Measurements from ENCODE around the gene PTP4A1. TPM values are rescaled to one million over a fixed set of nuclear protein-coding genes. Genes with fewer than 3 reads are reported as not detected.

PTP4A1 gene
- total RNA-seq, 1 experiment from 2014 or later = 71.0 TPM

DNA sequence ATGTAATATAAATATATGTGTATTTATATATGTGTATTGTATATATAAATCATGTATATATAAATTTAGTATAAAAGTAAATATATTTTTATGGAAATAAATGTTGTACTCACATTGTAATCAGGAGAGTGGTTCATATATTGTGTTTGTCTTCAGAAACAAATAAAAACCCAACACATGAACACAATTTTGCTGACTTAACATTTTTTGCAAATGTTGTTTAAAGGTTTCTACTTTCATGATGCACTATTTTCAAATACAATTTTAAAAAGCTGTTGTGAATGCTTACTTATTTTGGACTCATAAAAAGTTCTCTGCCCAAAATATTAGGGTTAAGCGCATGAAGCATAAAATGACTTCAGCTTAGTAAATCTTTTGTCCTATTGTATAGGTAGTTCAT lies 39.3 kb downstream of the PTP4A1 start:
- Histone ChIP-seq H3K9me3 (ENCODE audit: control insufficient read depth, insufficient read depth, low read depth, low read length) (no peaks in the 10 kb centered on the region), H3K36me3 (ENCODE audit: control insufficient read depth, insufficient read depth, low read length) (no peaks in the 10 kb centered on the region), H3K27me3 (ENCODE audit: control insufficient read depth, insufficient read depth, low read length) (no peaks in the 10 kb centered on the region; the same call in 1 of the 2 replicates), H3K27ac (ENCODE audit: low read length) (no peak overlapping the region), H3K4me3 (ENCODE audit: low read depth in 2 of 2, low read length in 2 of 2) (no peak overlapping the region), H3K4me1 (ENCODE audit: control insufficient read depth, insufficient read depth, low read length) (no peaks in the 10 kb centered on the region)
- DNase-seq (ENCODE audit: low read depth, low spot score) = no peak
- no TSS peak for BruUV-seq (replicated peaks)
- in situ Hi-C loops (cut with HindIII; ENCODE audit: low pct_unique_long_range_greater_than_20kb, low sequenced_read_pairs) (no loop called here), intact Hi-C loops (cut with micrococcal nuclease; ENCODE audit: unreplicated experiment) (no loop called here)
- CTCF ChIA-PET = interaction anchor here (1.1 kb wide), 1 partner anchor 13 kb away, joined by 3 read pairs; no protein-coding TSS in a partner anchor
- no peak for ATAC-seq
- TF ChIP-seq, protein P1, sequence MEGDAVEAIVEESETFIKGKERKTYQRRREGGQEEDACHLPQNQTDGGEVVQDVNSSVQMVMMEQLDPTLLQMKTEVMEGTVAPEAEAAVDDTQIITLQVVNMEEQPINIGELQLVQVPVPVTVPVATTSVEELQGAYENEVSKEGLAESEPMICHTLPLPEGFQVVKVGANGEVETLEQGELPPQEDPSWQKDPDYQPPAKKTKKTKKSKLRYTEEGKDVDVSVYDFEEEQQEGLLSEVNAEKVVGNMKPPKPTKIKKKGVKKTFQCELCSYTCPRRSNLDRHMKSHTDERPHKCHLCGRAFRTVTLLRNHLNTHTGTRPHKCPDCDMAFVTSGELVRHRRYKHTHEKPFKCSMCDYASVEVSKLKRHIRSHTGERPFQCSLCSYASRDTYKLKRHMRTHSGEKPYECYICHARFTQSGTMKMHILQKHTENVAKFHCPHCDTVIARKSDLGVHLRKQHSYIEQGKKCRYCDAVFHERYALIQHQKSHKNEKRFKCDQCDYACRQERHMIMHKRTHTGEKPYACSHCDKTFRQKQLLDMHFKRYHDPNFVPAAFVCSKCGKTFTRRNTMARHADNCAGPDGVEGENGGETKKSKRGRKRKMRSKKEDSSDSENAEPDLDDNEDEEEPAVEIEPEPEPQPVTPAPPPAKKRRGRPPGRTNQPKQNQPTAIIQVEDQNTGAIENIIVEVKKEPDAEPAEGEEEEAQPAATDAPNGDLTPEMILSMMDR (IDR thresholded peaks at IDR 0.05) = no peak
- TF ChIP-seq REST (IDR thresholded peaks at IDR 0.05; ENCODE audit: insufficient read depth in 1 of 2, low read depth in 2 of 2, low read length in 1 of 2) (no peak), SIN3A (IDR thresholded peaks at IDR 0.05; ENCODE audit: borderline replicate concordance, insufficient read depth, low read depth, low read length) (no peak), POLR2AphosphoS5 (IDR thresholded peaks at IDR 0.05; ENCODE audit: low read depth, low read length) (no peak), TCF7L2 (IDR thresholded peaks at IDR 0.05; ENCODE audit: low read depth, low read length) (no peak)
- POLR2A ChIA-PET = no interaction called here

GRCh38 chr6:63615590-63615989 lies 43.3 kb downstream of the PTP4A1 start:
- CTCF ChIA-PET = no interaction called here
- Histone ChIP-seq H3K4me3 (ENCODE audit: low read depth in 2 of 2, low read length in 2 of 2) (no peak overlapping the region), H3K27ac (ENCODE audit: low read length) (no peak overlapping the region), H3K27me3 (ENCODE audit: control insufficient read depth, insufficient read depth, low read length) (peaks cover 5% of the 10 kb centered on the region), H3K4me1 (ENCODE audit: control insufficient read depth, insufficient read depth, low read length) (no peaks in the 10 kb centered on the region), H3K9me3 (ENCODE audit: control insufficient read depth, insufficient read depth, low read depth, low read length) (no peaks in the 10 kb centered on the region), H3K36me3 (ENCODE audit: control insufficient read depth, insufficient read depth, low read length) (no peaks in the 10 kb centered on the region)
- POLR2A ChIA-PET = no interaction called here
- BruUV-seq (replicated peaks) = no TSS peak
- TF ChIP-seq, protein P1 (IDR thresholded peaks at IDR 0.05) = no peak
- no peak for TF ChIP-seq REST (IDR thresholded peaks at IDR 0.05; ENCODE audit: insufficient read depth in 1 of 2, low read depth in 2 of 2, low read length in 1 of 2)
- no peak for TF ChIP-seq POLR2AphosphoS5 (IDR thresholded peaks at IDR 0.05; ENCODE audit: low read depth, low read length)
- TF ChIP-seq SIN3A (IDR thresholded peaks at IDR 0.05; ENCODE audit: borderline replicate concordance, insufficient read depth, low read depth, low read length) = no peak
- no peak for TF ChIP-seq TCF7L2 (IDR thresholded peaks at IDR 0.05; ENCODE audit: low read depth, low read length)
- in situ Hi-C loops (cut with HindIII; ENCODE audit: low pct_unique_long_range_greater_than_20kb, low sequenced_read_pairs) (no loop called here), intact Hi-C loops (cut with micrococcal nuclease; ENCODE audit: unreplicated experiment) (no loop called here)
- DNase-seq (ENCODE audit: low read depth, low spot score) = no peak
- ATAC-seq = no peak

Other genes with a start within 250 kb of the PTP4A1 start
- 40.0 TPM for gene PHF3, start 63.3 kb downstream of the PTP4A1 start, total RNA-seq (2021; ENCODE audit: unreplicated experiment)

Data from Panc1 (cell line).